HG02970 (cell line): ENCODE measurements around the gene TET2.

ENCODE experiments used
- ATAC-seq: cut with Tn5 transposase; IDR thresholded peaks from one replicate; pipeline ENCODE4 v1.9.1; 2021; ENCODE audit warnings: mild to moderate bottlenecking, moderate library complexity, moderate number of reproducible peaks; ENCODE audit not compliant: unreplicated experiment, low FRiP score

The TET2 gene

DNA sequence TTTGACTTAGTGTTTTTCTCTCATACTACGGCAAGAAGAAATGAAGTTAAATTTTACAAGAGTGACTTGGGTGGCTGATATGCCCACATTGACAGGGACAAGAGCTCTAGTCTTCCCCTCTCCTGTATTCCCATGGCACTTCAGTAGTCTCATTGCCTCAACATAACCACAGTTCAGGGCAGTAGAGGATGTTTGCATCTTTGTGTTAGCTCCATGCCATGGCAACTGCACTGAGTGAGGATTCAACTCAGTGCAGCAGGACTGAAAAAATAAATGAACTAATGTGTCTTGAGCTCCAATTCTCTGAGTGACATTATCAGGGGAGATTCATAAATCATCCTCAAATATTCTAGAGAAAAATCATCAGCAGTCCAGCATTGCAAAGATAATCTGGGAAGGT is 78.8 kb downstream of the TET2 start:
- no peak for ATAC-seq

DNA sequence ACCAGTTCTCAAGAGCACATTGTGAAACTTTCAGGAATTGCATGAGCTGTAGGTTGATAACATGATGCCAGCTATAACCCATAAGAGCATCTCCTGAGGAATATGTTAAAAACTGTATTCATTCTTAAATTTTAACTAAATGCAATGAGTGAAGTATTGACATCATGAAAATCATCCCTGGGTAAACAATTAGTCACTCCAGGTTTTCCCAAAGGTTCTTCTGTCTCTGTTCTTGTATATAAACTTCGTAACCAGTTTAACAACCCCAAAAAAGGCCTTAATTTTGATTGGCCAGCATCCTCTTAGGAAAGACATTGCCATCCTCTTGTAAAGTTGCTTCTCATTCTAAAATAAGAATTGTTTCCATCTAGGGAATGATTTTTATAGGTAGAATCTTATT is 80.4 kb downstream of the TET2 start:
- ATAC-seq, result no peak

DNA sequence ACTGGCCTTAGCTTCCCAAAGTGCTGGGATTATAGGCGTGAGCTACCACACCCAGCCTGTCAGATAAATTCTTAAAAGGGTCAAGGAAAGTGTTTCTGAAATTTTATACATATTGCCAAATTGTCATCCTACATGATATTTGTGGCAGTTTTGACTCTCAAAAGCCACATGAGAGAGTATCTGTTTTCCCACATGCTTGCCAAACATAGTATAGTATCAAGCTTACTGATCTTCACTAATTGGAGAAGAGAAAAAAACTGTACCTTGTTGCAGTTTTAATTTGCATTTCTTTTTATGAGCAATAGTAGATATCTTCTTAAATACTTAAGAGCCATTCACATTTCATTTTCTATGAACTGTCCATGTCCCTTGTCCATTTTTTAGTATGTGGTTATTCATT is 83.6 kb downstream of the TET2 start:
- ATAC-seq, result no peak

DNA sequence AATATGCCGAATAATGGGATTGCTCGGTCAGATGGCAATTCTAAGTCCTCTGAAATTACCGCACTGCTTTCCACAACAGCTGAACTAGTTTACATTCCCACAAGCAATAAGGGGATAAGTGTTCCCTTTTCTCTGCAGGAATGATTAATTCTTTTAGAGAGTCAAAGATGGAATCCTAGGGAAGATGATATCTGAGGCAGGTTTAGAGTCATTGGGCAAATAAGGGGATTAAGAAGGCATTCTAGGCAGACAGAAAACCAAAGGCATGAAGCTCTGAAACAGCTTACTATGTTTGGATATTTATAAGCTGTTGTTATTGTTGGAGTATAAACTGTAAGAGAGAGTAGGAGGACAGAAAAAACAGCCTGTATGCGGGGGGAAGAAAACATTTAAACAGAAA is 85.7 kb downstream of the TET2 start:
- no peak for ATAC-seq

GRCh38 chr4:105234582-105234981 is 87.9 kb downstream of the TET2 start:
- ATAC-seq, result no peak

- ATAC-seq, result no peak
These were observed 89.7 kb downstream of the TET2 start for GRCh38 chr4:105236202-105236915.

DNA sequence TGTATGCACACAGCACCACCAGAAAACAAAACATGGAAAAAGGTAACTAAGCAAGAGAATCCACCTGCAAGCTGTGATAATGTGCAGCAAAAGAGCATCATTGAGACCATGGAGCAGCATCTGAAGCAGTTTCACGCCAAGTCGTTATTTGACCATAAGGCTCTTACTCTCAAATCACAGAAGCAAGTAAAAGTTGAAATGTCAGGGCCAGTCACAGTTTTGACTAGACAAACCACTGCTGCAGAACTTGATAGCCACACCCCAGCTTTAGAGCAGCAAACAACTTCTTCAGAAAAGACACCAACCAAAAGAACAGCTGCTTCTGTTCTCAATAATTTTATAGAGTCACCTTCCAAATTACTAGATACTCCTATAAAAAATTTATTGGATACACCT is 90.2 kb downstream of the TET2 start:
- ATAC-seq, result no peak

DNA sequence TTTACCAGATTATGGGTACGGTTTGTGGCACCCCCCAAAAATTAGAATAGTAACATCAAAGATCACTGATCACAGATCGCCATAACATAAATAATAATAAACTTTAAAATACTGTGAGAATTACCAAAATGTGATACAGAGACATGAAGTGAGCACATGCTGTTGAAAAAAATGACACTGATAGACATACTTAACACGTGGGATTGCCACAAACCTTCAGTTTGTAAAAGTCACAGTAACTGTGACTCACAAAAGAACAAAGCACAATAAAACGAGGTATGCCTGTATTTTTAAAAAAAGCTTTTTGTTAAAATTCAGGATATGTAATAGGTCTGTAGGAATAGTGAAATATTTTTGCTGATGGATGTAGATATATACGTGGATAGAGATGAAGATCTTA is 93.4 kb downstream of the TET2 start:
- ATAC-seq, result no peak

DNA sequence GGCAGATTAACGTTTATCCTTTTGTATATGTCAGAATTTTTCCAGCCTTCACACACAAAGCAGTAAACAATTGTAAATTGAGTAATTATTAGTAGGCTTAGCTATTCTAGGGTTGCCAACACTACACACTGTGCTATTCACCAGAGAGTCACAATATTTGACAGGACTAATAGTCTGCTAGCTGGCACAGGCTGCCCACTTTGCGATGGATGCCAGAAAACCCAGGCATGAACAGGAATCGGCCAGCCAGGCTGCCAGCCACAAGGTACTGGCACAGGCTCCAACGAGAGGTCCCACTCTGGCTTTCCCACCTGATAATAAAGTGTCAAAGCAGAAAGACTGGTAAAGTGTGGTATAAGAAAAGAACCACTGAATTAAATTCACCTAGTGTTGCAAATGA is 94.8 kb downstream of the TET2 start:
- no peak for ATAC-seq

- no peak for ATAC-seq
These were observed 96.8 kb downstream of the TET2 start for GRCh38 chr4:105243446-105243845.

DNA sequence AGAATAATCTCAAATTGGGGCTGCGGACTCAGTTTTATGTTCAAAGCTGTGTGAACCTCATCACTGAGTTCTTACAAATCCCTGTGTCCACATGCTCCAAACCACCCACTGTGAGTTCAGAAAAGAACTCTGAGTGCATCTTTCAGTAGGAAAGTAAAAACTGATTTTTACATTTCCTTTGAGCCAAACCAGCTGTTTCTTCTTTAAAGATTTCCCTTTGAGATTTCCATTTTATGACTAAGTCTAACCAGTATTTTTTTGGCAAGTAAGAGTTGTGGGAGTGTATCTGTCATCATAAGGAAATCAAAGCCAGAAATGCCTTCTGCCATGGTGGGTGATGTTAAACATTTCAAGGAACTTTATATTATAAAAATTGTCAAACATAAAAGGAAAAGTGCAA is 100.0 kb downstream of the TET2 start:
- no peak for ATAC-seq

GRCh38 chr4:105248613-105249012 is 101.9 kb downstream of the TET2 start:
- ATAC-seq, result no peak

GRCh38 chr4:105257817-105258495 is 111.3 kb downstream of the TET2 start:
- no peak for ATAC-seq

DNA sequence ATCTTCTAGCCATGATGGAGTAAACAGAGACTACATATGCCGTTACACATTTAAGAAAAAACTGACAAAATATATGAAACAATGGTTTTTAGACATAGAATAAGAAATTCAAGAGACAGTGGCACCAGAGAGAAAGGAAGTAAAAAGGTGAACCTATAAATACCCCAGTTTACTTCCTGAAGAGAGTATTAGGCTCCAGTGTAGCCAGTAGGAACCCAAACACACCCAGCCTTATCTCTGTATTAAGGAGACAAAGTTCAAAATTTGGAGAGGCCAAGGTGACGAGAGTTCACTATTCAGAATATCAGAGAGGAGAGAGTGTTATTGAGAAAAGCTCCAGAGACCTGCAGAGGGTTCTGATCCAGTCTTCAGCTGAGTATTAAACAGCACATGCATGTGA is 119.0 kb downstream of the TET2 start:
- no peak for ATAC-seq

GRCh38 chr4:105267280-105267679 is 120.6 kb downstream of the TET2 start:
- ATAC-seq, result no peak

GRCh38 chr4:105272002-105272401 is 125.3 kb downstream of the TET2 start:
- no peak for ATAC-seq

GRCh38 chr4:105273230-105273629 is 126.6 kb downstream of the TET2 start:
- ATAC-seq, result no peak

- ATAC-seq, result no peak
These were observed 127.4 kb downstream of the TET2 start for GRCh38 chr4:105274090-105274489.

DNA sequence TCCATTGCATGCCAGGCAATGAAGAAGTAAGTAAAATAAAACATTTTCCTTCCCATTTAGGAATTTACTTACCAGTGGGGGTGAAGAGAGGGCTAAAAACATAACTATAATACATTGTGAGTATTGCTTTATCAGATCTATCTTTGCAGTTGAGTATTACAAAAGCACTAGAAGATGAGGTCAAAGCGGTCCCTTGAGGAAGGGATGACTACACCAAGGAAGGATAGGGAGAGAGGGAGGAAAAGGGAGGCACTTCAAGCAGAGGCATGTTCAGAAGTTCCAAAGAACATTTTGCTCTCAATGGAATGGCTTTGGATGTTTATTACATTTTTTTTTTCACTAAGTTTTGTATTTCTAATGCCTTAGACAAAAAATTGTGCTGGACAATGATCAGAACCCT is 127.8 kb downstream of the TET2 start:
- no peak for ATAC-seq

GRCh38 chr4:105276361-105277104 is 129.9 kb downstream of the TET2 start:
- no peak for ATAC-seq

GRCh38 chr4:105277702-105278101 is 131.0 kb downstream of the TET2 start:
- no peak for ATAC-seq

DNA sequence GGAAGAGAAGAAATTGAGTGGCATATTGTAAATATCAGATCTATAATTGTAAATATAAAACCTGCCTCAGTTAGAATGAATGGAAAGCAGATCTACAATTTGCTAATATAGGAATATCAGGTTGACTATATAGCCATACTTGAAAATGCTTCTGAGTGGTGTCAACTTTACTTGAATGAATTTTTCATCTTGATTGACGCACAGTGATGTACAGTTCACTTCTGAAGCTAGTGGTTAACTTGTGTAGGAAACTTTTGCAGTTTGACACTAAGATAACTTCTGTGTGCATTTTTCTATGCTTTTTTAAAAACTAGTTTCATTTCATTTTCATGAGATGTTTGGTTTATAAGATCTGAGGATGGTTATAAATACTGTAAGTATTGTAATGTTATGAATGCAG is 132.6 kb downstream of the TET2 start:
- no peak for ATAC-seq
